GM21447 (cell line): ENCODE data around the gene PPAN.

Experiments
- ATAC-seq: cut with Tn5 transposase; IDR thresholded peaks from one replicate; pipeline ENCODE4 v1.9.1; 2021; ENCODE audit not compliant: unreplicated experiment

The PPAN gene

GRCh38 chr19:10106100-10106936, at the start of gene PPAN:
PPAN (plus strand) TSS chr19:10106362; CDS start chr19:10106395, 33 bp downstream.
- ATAC-seq = peak; percentile 41

GRCh38 chr19:10061717-10062310, 44.3 kb upstream of the PPAN start:
- no peak for ATAC-seq

GRCh38 chr19:10068205-10068604, 38.0 kb upstream of the PPAN start:
- ATAC-seq = no peak

- ATAC-seq = no peak
Observed at GRCh38 chr19:10069046-10069445, 37.1 kb upstream of the PPAN start.

GRCh38 chr19:10070730-10071446, 35.3 kb upstream of the PPAN start:
- ATAC-seq = no peak

- ATAC-seq = no peak
Observed at GRCh38 chr19:10074153-10074552, 32.0 kb upstream of the PPAN start.

GRCh38 chr19:10076535-10076934, 29.6 kb upstream of the PPAN start:
- no peak for ATAC-seq

GRCh38 chr19:10078329-10078728, 27.8 kb upstream of the PPAN start:
- ATAC-seq = no peak

GRCh38 chr19:10079031-10079453, 27.1 kb upstream of the PPAN start:
- ATAC-seq = no peak

- ATAC-seq = no peak
Observed at GRCh38 chr19:10083911-10084310, 22.3 kb upstream of the PPAN start.

GRCh38 chr19:10084803-10085202, 21.4 kb upstream of the PPAN start:
- no peak for ATAC-seq

GRCh38 chr19:10085641-10086590, 20.2 kb upstream of the PPAN start, which contains the start of gene SHFL:
SHFL (plus strand) TSS chr19:10086317; CDS start chr19:10086428, 111 bp downstream.
- ATAC-seq = peak; percentile 80

GRCh38 chr19:10086591-10087192, 19.5 kb upstream of the PPAN start:
- no peak for ATAC-seq

GRCh38 chr19:10087296-10088061, 18.7 kb upstream of the PPAN start:
- no peak for ATAC-seq

GRCh38 chr19:10088949-10089554, 17.1 kb upstream of the PPAN start:
- ATAC-seq = no peak

GRCh38 chr19:10089801-10090375, 16.3 kb upstream of the PPAN start:
- ATAC-seq = no peak

GRCh38 chr19:10091370-10091687, 14.8 kb upstream of the PPAN start:
- ATAC-seq = no peak

GRCh38 chr19:10091895-10092641, 14.1 kb upstream of the PPAN start:
- no peak for ATAC-seq
